ENCODE results near the gene GALNS. TPM values are rescaled to one million over a fixed set of nuclear protein-coding genes. Genes with fewer than 3 reads are reported as not detected.
A peak's percentile ranks its signal among the peaks of the same experiment; 100 is the strongest.

Gene GALNS
- total and polyA plus RNA-seq, 2 of the 8 experiments (the other 6 are each of a cell fraction or from before 2014, with no cell fraction given), result 8.9 to 17.8 TPM

DNA sequence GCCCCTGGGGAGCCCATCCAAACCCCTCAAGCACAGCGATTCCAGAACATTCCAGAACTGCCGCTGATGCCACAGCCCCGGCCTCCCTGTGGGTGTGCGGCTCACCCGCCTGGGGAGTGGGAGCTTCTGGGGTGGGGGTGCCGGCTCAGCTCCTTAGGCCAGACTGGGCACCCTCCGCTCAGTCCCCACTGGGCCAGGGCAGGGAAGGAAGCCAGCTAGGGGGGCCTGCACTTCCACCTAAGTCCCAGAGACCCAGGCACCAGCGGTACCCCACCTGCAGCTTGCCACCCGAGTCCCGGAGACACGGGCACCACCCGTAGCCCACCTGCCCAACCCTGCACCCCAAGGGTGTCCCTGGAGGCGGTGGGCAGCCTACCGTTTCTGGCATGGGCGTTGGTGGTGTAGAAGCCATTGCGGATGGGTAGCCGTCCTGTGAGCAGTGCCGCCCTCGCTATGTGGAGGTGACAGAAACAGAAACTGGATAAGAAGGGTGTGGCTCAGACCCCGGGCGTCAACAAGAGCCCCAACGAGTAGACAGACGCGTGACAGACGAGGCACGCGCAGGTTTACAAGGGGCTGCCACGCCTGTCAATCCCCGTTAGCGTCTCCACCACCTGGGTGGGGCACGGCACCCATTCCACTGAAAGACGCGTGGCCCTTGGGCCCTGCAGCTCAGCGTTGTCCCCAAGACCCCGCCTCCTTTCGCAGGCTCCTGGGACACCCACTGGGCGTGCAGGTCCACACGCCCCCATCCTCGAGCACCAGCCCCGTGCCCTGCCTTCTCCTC, 15.0 kb downstream of the GALNS start:
- H3K23ac ChIP-seq (ENCODE audit: insufficient read length), result no peak overlapping the region
- DNase-seq (ENCODE audit: low read depth in 1 of 2, low spot score in 2 of 2), result no peak
- TF ChIP-seq, protein P1, sequence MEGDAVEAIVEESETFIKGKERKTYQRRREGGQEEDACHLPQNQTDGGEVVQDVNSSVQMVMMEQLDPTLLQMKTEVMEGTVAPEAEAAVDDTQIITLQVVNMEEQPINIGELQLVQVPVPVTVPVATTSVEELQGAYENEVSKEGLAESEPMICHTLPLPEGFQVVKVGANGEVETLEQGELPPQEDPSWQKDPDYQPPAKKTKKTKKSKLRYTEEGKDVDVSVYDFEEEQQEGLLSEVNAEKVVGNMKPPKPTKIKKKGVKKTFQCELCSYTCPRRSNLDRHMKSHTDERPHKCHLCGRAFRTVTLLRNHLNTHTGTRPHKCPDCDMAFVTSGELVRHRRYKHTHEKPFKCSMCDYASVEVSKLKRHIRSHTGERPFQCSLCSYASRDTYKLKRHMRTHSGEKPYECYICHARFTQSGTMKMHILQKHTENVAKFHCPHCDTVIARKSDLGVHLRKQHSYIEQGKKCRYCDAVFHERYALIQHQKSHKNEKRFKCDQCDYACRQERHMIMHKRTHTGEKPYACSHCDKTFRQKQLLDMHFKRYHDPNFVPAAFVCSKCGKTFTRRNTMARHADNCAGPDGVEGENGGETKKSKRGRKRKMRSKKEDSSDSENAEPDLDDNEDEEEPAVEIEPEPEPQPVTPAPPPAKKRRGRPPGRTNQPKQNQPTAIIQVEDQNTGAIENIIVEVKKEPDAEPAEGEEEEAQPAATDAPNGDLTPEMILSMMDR (IDR thresholded peaks at IDR 0.05; ENCODE audit: control extremely low read depth in 1 of 3, insufficient read depth in 1 of 3, low read depth in 1 of 3, low read length in 3 of 3), result no peak
- no peak for TF ChIP-seq SIRT6 (IDR thresholded peaks at IDR 0.05; ENCODE audit: low read length)
- no peak for TF ChIP-seq BRCA1 (IDR thresholded peaks at IDR 0.05; ENCODE audit: low read depth, low read length)
- TF ChIP-seq KDM1A (IDR thresholded peaks at IDR 0.05; ENCODE audit: borderline replicate concordance, low read length), result no peak
- no peak for TF ChIP-seq HDAC6 (IDR thresholded peaks at IDR 0.05; ENCODE audit: low read depth, low read length)
- TF ChIP-seq EZH2 (IDR thresholded peaks at IDR 0.05; ENCODE audit: low read depth, low read length, severe bottlenecking), result no peak
- no peak for TF ChIP-seq JUND (IDR thresholded peaks at IDR 0.05; ENCODE audit: low read length)
- no peak for TF ChIP-seq NANOG (IDR thresholded peaks at IDR 0.05; ENCODE audit: insufficient read depth, low read depth, low read length, poor library complexity, severe bottlenecking)
- no peak for TF ChIP-seq SAP30 (IDR thresholded peaks at IDR 0.05; ENCODE audit: insufficient read depth, insufficient replicate concordance, low read length)
- no peak for TF ChIP-seq CREB1 (IDR thresholded peaks at IDR 0.05)

More for the DNA sequence above, 15.0 kb downstream of the GALNS start:
- H2BK120ac ChIP-seq (replicated peaks; ENCODE audit: low read depth, low read length), result no peak overlapping the region
- H2AFZ ChIP-seq (ENCODE audit: low read length), result no peak overlapping the region
- no peak overlapping the region for H3K56ac ChIP-seq (replicated peaks; ENCODE audit: insufficient read length, low read depth, low read length)
- no peak overlapping the region for H3K4me3 ChIP-seq (ENCODE audit: extremely low read depth in 1 of 4, insufficient read depth in 2 of 4, low read depth in 3 of 4, low read length in 4 of 4)
- no peak overlapping the region for H3K4me2 ChIP-seq (ENCODE audit: insufficient read depth in 1 of 2, low read depth in 2 of 2, low read length in 2 of 2)
- ChIA-PET CTCF (ENCODE audit: partially characterized antibody) (interaction anchor here (0.9 to 2.7 kb wide), 4 partner anchors 10 to 104 kb away, joined by 3 to 10 read pairs (median 4); no protein-coding TSS in a partner anchor), POLR2A (ENCODE audit: partially characterized antibody) (no interaction called here)
- no peak overlapping the region for H2BK15ac ChIP-seq (ENCODE audit: low read length)
- no peak overlapping the region for H2BK5ac ChIP-seq (ENCODE audit: low read depth, low read length)
- H4K5ac ChIP-seq (ENCODE audit: insufficient read length, low read depth, low read length), result no peak overlapping the region
- H3K14ac ChIP-seq (ENCODE audit: insufficient read length), result no peak overlapping the region
- H2BK12ac ChIP-seq (ENCODE audit: low read depth, low read length), result peak overlapping the region; percentile 27; the same call in 1 of the 2 replicates
- no peaks in the 10 kb centered on the region for H3K27me3 ChIP-seq (replicated peaks in 1 of 4; ENCODE audit: control insufficient read depth in 3 of 4, extremely low read depth in 1 of 4, insufficient read depth in 3 of 4, low read length in 3 of 4)
- H3K27ac ChIP-seq (ENCODE audit: low read depth, low read length), result no peak overlapping the region
- H4K20me1 ChIP-seq (replicated peaks in 1 of 2; ENCODE audit: control insufficient read depth in 1 of 2, insufficient read depth in 2 of 2, low read length in 2 of 2), result no peaks in the 10 kb centered on the region
- H3K9me3 ChIP-seq (ENCODE audit: insufficient read depth in 2 of 2, low read depth in 1 of 2, low read length in 1 of 2), result no peaks in the 10 kb centered on the region
- no peak for FAIRE-seq
- WGBS, 2 experiments (ENCODE audit: extremely low coverage in 1 of 2, insufficient coverage in 1 of 2, insufficient read length in 1 of 2, insufficient replicate concordance in 2 of 2, low coverage in 1 of 2, low lambda C conversion rate in 2 of 2, missing lambda C conversion rate in 1 of 2), result 97% methylated on average over 30 of the region's 40 CpGs; no CpG with 5 or more reads in 1 of the 2 experiments
- no peaks in the 10 kb centered on the region for H3K23me2 ChIP-seq (ENCODE audit: low read depth, low read length)
- no peaks in the 10 kb centered on the region for H3K79me1 ChIP-seq (ENCODE audit: low read depth, low read length)
- H4K91ac ChIP-seq (replicated peaks; ENCODE audit: insufficient read length, low read length), result no peak overlapping the region
- H3K4me1 ChIP-seq (replicated peaks in 1 of 4; ENCODE audit: control insufficient read depth in 3 of 4, insufficient read depth in 4 of 4, low read length in 3 of 4), result no peaks in the 10 kb centered on the region
- H3K79me2 ChIP-seq (ENCODE audit: control insufficient read depth in 1 of 2, insufficient read depth in 2 of 2, low read length in 2 of 2), result no peaks in the 10 kb centered on the region
- no peak overlapping the region for H4K8ac ChIP-seq (ENCODE audit: extremely low read depth, insufficient read depth, low read length)
- no peak overlapping the region for H3K9ac ChIP-seq (replicated peaks in 1 of 4; ENCODE audit: extremely low read depth in 1 of 4, low read depth in 3 of 4, low read length in 3 of 4)
- no peak overlapping the region for H2AK5ac ChIP-seq (ENCODE audit: low read depth, low read length)
- H3K4ac ChIP-seq (replicated peaks; ENCODE audit: insufficient read length, low read depth, low read length), result no peak overlapping the region
- no peak overlapping the region for H2BK20ac ChIP-seq (ENCODE audit: low read length)
- H3K18ac ChIP-seq (ENCODE audit: extremely low read depth, low read length), result no peak overlapping the region
- peaks cover 0 to 5% (median 0%) of the 10 kb centered on the region in 4 experiments; a peak in 2 of 8 replicates for H3K36me3 ChIP-seq (ENCODE audit: control insufficient read depth in 2 of 4, insufficient read depth in 4 of 4, low read length in 3 of 4)
